K562 (cell line): Measurements from ENCODE around the gene RNF223. TPM values are rescaled to one million over a fixed set of nuclear protein-coding genes. Genes with fewer than 3 reads are reported as not detected.
A peak's percentile ranks its signal among the peaks of the same experiment; 100 is the strongest.

ENCODE experiments used
- ASH1L ChIP-seq: fragments of 450-650 bp; IDR thresholded peaks from 2 replicates; pipeline ENCODE4 v1.6.1; 2018; ENCODE audit warnings: borderline replicate concordance, mild to moderate bottlenecking, low read depth; ENCODE audit not compliant: partially characterized antibody
- CEBPZ ChIP-seq: fragments of 150-350 bp; IDR thresholded peaks from 2 replicates; pipeline ENCODE4 v1.6.1; 2014; ENCODE audit warnings: low read depth, mild to moderate bottlenecking, low read length, borderline replicate concordance
- CREB1 ChIP-seq, 2 experiments: sonication (generic) in 1 of 2; formaldehyde crosslinking in 1 of 2; IDR thresholded peaks; 2 replicates each; pipeline versions ENCODE4 v1.6.1 to v1.8.0; 2012 to 2022; ENCODE audit warnings: inconsistent platforms in 1 of 2, mild to moderate bottlenecking in 1 of 2, missing genetic modification reagents in 1 of 2, moderate library complexity in 1 of 2
- CTBP1 ChIP-seq: fragments of 450-650 bp; IDR thresholded peaks from 2 replicates; pipeline ENCODE4 v1.6.1; 2016; ENCODE audit warnings: borderline replicate concordance
- EGR1 ChIP-seq: fragments of 450-650 bp; conservative IDR thresholded peaks from 2 replicates; pipeline ENCODE4 v1.6.1; 2017; ENCODE audit warnings: mild to moderate bottlenecking
- ESRRA ChIP-seq: fragments of 450-650 bp; IDR thresholded peaks from 2 replicates; pipeline ENCODE4 v1.6.1; 2014; ENCODE audit warnings: low read depth, mild to moderate bottlenecking, moderate library complexity, borderline replicate concordance
- FOSL1 ChIP-seq: fragments of 200-800 bp; sonication (Bioruptor generic); conservative IDR thresholded peaks from 2 replicates; pipeline ENCODE4 v1.6.1; 2016; ENCODE audit warnings: missing genetic modification characterization, missing compliant biosample characterization
- FOXP1 ChIP-seq: sonication (generic); formaldehyde crosslinking; IDR thresholded peaks from 2 replicates; pipeline ENCODE4 v1.8.0; 2022; ENCODE audit warnings: mild to moderate bottlenecking, missing genetic modification reagents
- FUS ChIP-seq: fragments of 200-400 bp; formaldehyde crosslinking; optimal IDR thresholded peaks from 2 replicates; pipeline ENCODE3; 2017; ENCODE audit warnings: low read depth, low read length
- GABPB1 ChIP-seq: sonication (generic); formaldehyde crosslinking; IDR thresholded peaks from 2 replicates; pipeline ENCODE4 v1.8.0; 2022; ENCODE audit warnings: mild to moderate bottlenecking, missing genetic modification reagents
- HOXB6 ChIP-seq: fragments of 250-450 bp; sonication (Bioruptor Pico); IDR thresholded peaks from 2 replicates; pipeline ENCODE4 v1.5.1; 2022; ENCODE audit warnings: mild to moderate bottlenecking, borderline replicate concordance
- MCM7 ChIP-seq, 2 experiments: fragments of 450-650 bp; IDR thresholded peaks; 2 replicates each; pipeline ENCODE4 v1.6.1; 2016 to 2018
- U2AF1 ChIP-seq: fragments of 200-400 bp; formaldehyde crosslinking; optimal IDR thresholded peaks from 2 replicates; pipeline ENCODE3; 2017; ENCODE audit warnings: mild to moderate bottlenecking, low read depth, low read length, moderate library complexity
- U2AF2 ChIP-seq: fragments of 200-400 bp; formaldehyde crosslinking; optimal IDR thresholded peaks from 2 replicates; pipeline ENCODE3; 2017; ENCODE audit warnings: low read depth, mild to moderate bottlenecking, low read length
- ZBTB33 ChIP-seq: sonication (generic); formaldehyde crosslinking; IDR thresholded peaks from 2 replicates; pipeline ENCODE4 v1.8.1; 2023; ENCODE audit warnings: mild to moderate bottlenecking, missing genetic modification reagents
- ZHX1 ChIP-seq: fragments of 150-350 bp; conservative IDR thresholded peaks from 2 replicates; pipeline ENCODE4 v1.6.1; 2014; ENCODE audit warnings: low read length
- ZNF140 ChIP-seq: fragments of 250-450 bp; sonication (Bioruptor Pico); IDR thresholded peaks from 2 replicates; pipeline ENCODE4 v1.8.0; 2021; ENCODE audit warnings: moderate library complexity, mild to moderate bottlenecking, inconsistent platforms
- ZNF512 ChIP-seq: IDR thresholded peaks from 2 replicates; pipeline ENCODE4 v1.6.1; 2016; ENCODE audit warnings: missing genetic modification characterization, missing compliant biosample characterization
- polyA plus RNA-seq, 8 experiments: library from polyadenylated mRNA; depleted of rRNA in 4 of 8; stranded (reverse) in 5 of 8; unstranded in 3 of 8; fragments of >200 nt; fragmentation: Nextera tagmentation in 2 of 8; fragmentation: Illumina TruSeq in 1 of 8; extraction: Ambion mirVana in 2 of 8; extraction: Trizol in 1 of 8; gene quantifications; 2 replicates each; pipeline versions ENCODE4 v1.2.1 to v1.2.3, GENCODE V29; 2011 to 2014; ENCODE audit warnings: inconsistent platforms in 1 of 8, missing spikeins in 1 of 8
- total RNA-seq, 7 experiments: library from RNA; depleted of rRNA in 6 of 7; stranded (reverse); fragments of >200 nt in 6 of 7; fragmentation: Illumina TruSeq in 2 of 7; extraction: Trizol in 2 of 7; gene quantifications; 2 replicates each; pipeline versions ENCODE4 v1.2.1 to v1.2.3, GENCODE V29; 2011 to 2021; ENCODE audit warnings: low replicate concordance in 1 of 7

Gene RNF223
- total and polyA plus RNA-seq, 9 of the 15 experiments (the other 6 are each of a cell fraction or from before 2014, with no cell fraction given), result 0.04 to 0.32 TPM; not detected in 7

- TF ChIP-seq ZHX1 (no peak), CREB1 (IDR thresholded peaks at IDR 0.05) (no peak), CREB1 (CRISPR knock-in tag; IDR thresholded peaks at IDR 0.05) (0 out of 2 replicates have a peak, but pooled peaks have one; percentile 29), HOXB6 (CRISPR knock-in tag) (no peak), CEBPZ (no peak), MCM7 (IDR thresholded peaks at IDR 0.05) (no peak), ASH1L (no peak), U2AF1 (no peak), EGR1 (no peak), FOXP1 (0 out of 2 replicates have a peak, but pooled peaks have one; percentile 29), CTBP1 (no peak), ZBTB33 (peak; percentile 95), GABPB1 (0 out of 2 replicates have a peak, but pooled peaks have one; percentile 27), ZNF140 (CRISPR knock-in tag) (no peak), ESRRA (no peak), U2AF2 (no peak), ZNF512 (tag) (no peak), FUS (no peak), FOSL1 (tag) (peak; percentile 41; the same call in 1 of the 2 replicates)
These were observed 52.2 kb downstream of the RNF223 start (continued) for GRCh38 chr1:1021920-1022259.
